Brain microvascular endothelial cell (primary cell): Measurements from ENCODE around the gene NFIX.

Source experiments
- DNase-seq: peaks from one replicate; pipeline ENCODE4 v3.0.0-alpha.2; 2020
- H3K27ac ChIP-seq: fragments of 250-450 bp; sonication (Bioruptor Pico); 2 replicates; pipeline ENCODE4 v1.5.1; 2020; ENCODE audit warnings: mild to moderate bottlenecking, moderate library complexity
- H3K27me3 ChIP-seq: fragments of 250-450 bp; sonication (Bioruptor Pico); replicated peaks from 2 replicates; pipeline ENCODE4 v1.5.1; 2020; ENCODE audit warnings: mild to moderate bottlenecking
- H3K36me3 ChIP-seq: fragments of 250-450 bp; sonication (Bioruptor Pico); replicated peaks from 2 replicates; pipeline ENCODE4 v1.5.1; 2020; ENCODE audit warnings: mild to moderate bottlenecking
- H3K4me3 ChIP-seq: 2 replicates; pipeline ENCODE4 v1.5.1; 2011; ENCODE audit warnings: low read depth, mild to moderate bottlenecking, control low read depth, low read length, moderate library complexity
- in situ Hi-C: cut with HindIII; loops from 2 replicates; pipeline ENCODE4 v1.10.0; 2017; ENCODE audit warnings: low sequenced_read_pairs, low pct_ligation_motif_present
- TF ChIP-seq, protein P1 (sequence below): IDR thresholded peaks from 2 replicates; pipeline ENCODE4 v1.5.1; 2011; ENCODE audit warnings: low read depth, mild to moderate bottlenecking, moderate library complexity, low read length, control low read depth, inconsistent platforms; ENCODE audit errors: missing control alignments

Gene NFIX

DNA sequence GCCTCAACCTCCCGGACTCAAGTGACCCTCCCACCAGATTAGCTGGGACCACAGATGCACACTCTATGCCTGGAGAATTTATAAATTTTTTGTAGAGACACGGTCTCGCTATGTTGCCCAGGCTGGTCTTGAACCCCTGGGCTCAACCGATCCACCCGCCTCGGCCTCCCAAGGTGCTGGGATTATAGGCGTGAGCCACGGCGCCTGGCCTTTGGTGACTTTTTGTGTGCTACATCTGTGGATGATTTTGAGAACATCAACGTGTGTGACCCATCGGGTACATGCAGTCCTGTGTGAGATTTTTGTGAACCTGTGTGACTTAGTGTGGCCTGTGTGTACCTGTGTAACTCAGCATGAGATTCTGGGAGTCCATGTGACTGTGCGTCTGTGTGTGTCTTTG, 8.5 kb upstream of the NFIX start:
- no peak for DNase-seq
- no peak overlapping the region for H3K27ac ChIP-seq
- H3K4me3 ChIP-seq, result no peak overlapping the region
- no peaks in the 10 kb centered on the region for H3K36me3 ChIP-seq
- in situ Hi-C loops, result no loop called here
- TF ChIP-seq, protein P1, sequence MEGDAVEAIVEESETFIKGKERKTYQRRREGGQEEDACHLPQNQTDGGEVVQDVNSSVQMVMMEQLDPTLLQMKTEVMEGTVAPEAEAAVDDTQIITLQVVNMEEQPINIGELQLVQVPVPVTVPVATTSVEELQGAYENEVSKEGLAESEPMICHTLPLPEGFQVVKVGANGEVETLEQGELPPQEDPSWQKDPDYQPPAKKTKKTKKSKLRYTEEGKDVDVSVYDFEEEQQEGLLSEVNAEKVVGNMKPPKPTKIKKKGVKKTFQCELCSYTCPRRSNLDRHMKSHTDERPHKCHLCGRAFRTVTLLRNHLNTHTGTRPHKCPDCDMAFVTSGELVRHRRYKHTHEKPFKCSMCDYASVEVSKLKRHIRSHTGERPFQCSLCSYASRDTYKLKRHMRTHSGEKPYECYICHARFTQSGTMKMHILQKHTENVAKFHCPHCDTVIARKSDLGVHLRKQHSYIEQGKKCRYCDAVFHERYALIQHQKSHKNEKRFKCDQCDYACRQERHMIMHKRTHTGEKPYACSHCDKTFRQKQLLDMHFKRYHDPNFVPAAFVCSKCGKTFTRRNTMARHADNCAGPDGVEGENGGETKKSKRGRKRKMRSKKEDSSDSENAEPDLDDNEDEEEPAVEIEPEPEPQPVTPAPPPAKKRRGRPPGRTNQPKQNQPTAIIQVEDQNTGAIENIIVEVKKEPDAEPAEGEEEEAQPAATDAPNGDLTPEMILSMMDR, result no peak
- no peaks in the 10 kb centered on the region for H3K27me3 ChIP-seq

- H3K4me3 ChIP-seq, result no peak overlapping the region
- in situ Hi-C loops, result no loop called here
- no peak overlapping the region for H3K27ac ChIP-seq
- TF ChIP-seq, protein P1, result no peak
- H3K27me3 ChIP-seq, result no peaks in the 10 kb centered on the region
- no peak for DNase-seq
- H3K36me3 ChIP-seq, result no peaks in the 10 kb centered on the region
Observed at GRCh38 chr19:12987190-12987589, 8.1 kb upstream of the NFIX start.

DNA sequence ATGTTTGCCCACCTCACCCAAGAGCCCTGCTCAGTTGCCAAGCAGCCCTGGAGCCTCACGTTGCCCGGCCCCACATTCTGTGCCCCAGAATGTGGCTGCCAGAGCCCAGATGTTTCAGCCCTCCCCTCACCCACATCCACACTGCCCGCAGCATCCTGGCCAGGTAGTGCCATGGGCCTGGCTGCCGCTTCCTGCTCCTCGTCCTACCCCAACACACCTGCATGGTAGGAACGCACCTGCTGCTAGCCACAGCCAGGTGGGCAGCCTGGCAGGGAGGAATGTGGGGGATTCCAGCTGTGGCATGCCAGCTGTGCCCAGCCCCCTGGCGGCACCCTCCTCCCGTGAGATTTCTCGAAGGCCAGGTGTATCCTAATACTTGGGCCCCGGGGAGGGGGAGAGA, 7.5 kb upstream of the NFIX start:
- Histone ChIP-seq H3K36me3 (no peaks in the 10 kb centered on the region), H3K27ac (no peak overlapping the region), H3K4me3 (no peak overlapping the region), H3K27me3 (no peaks in the 10 kb centered on the region)
- TF ChIP-seq, protein P1, result no peak
- in situ Hi-C loops, result no loop called here
- DNase-seq, result no peak

DNA sequence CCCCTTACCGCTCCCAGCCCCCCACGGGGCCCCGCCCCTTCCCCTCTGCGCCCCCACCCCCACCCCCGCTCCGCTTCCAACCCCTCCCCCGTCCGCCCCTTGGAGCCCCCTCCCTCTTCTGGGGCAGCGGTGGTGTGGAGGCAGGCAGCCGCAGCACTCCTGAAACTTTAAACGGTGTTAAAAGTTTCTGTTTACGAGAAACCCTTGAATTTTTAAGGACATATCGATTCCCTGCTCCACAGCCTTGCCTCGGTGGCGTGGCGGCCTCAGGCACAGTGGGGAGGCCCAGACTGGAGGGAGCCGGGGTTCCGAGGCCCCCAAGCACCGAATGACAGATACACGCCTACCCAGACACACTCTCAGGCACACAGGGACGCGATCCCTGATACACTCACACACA, 4.8 kb upstream of the NFIX start:
- Histone ChIP-seq H3K27ac (no peak overlapping the region), H3K36me3 (no peaks in the 10 kb centered on the region), H3K4me3 (no peak overlapping the region), H3K27me3 (no peaks in the 10 kb centered on the region)
- TF ChIP-seq, protein P1, result no peak
- in situ Hi-C loops, result no loop called here
- no peak for DNase-seq

- no peak overlapping the region for H3K4me3 ChIP-seq
- in situ Hi-C loops, result no loop called here
- TF ChIP-seq, protein P1, result no peak
- no peak for DNase-seq
- no peaks in the 10 kb centered on the region for H3K36me3 ChIP-seq
- H3K27me3 ChIP-seq, result no peaks in the 10 kb centered on the region
- no peak overlapping the region for H3K27ac ChIP-seq
Observed at GRCh38 chr19:12990853-12991252, 4.4 kb upstream of the NFIX start.

DNA sequence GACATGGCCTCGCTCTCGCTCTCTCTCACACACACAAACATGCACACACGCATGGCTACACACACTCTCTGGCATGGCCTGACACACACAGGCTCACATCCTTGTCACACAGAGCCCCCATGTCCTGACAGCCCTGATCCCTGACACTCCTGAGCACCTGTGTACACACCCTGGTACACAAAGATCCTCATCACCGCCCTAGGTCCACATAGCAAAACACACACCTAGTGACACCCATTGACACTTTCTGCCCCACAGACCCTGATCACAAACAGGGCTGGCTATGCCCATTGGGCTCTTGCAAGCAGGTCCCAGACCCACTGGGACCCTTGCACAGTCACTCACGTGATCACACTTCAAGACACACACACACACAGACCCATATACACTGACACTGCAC, 4.0 kb upstream of the NFIX start:
- H3K27me3 ChIP-seq, result no peaks in the 10 kb centered on the region
- in situ Hi-C loops, result no loop called here
- TF ChIP-seq, protein P1, result no peak

More for the DNA sequence above, 4.0 kb upstream of the NFIX start:
- Histone ChIP-seq H3K36me3 (no peaks in the 10 kb centered on the region), H3K27ac (no peak overlapping the region), H3K4me3 (no peak overlapping the region)
- no peak for DNase-seq
